HFFc6 (cell line): ENCODE data around the gene ERC2. TPM values are rescaled to one million over a fixed set of nuclear protein-coding genes. Genes with fewer than 3 reads are reported as not detected.

Source experiments
- DNase-seq: peaks from one replicate; pipeline ENCODE4 v3.0.0-alpha.2; 2018
- H3K27ac Mint-ChIP-seq: 2 replicates; pipeline ENCODE4 v1.8.0; 2020; ENCODE audit warnings: mild to moderate bottlenecking, mixed read lengths
- H3K27me3 Mint-ChIP-seq: 2 replicates; pipeline ENCODE4 v1.8.0; 2021; ENCODE audit warnings: mild to moderate bottlenecking, moderate library complexity, mixed read lengths; ENCODE audit not compliant: insufficient read depth
- H3K36me3 Mint-ChIP-seq: 2 replicates; pipeline ENCODE4 v1.8.0; 2021; ENCODE audit warnings: low read depth, mixed read lengths
- H3K4me1 Mint-ChIP-seq: 2 replicates; pipeline ENCODE4 v1.8.0; 2020; ENCODE audit warnings: low read depth, mixed read lengths
- H3K4me3 Mint-ChIP-seq: 2 replicates; pipeline ENCODE4 v1.8.0; 2020; ENCODE audit warnings: mild to moderate bottlenecking, moderate library complexity, mixed read lengths
- H3K9me3 Mint-ChIP-seq: 2 replicates; pipeline ENCODE4 v1.8.0; 2020; ENCODE audit warnings: mild to moderate bottlenecking, mixed read lengths
- total RNA-seq, 6 experiments: library from RNA; stranded (reverse); fragmentation: NEBNext Ultra II Directional; extraction: Animal tissue kit (Norgen Biotek cat#: 25700); gene quantifications; 2 replicates in 1 of 6; 3 replicates in 5 of 6; pipeline ENCODE4 v1.2.3, GENCODE V29; 2021
- TF ChIP-seq, protein P1 (sequence below): fragments of 200-600 bp; sonication (generic); IDR thresholded peaks from 2 replicates; pipeline ENCODE4 v1.5.0; 2021; ENCODE audit warnings: antibody characterized with exemption, mild to moderate bottlenecking

Gene ERC2
- total RNA-seq, 6 experiments from 2014 or later: 0.11 TPM; not detected in 5

GRCh38 chr3:55813268-55814097 lies 654.8 kb downstream of the ERC2 start:
- DNase-seq: no peak
- no peaks in the 10 kb centered on the region for H3K36me3 Mint-ChIP-seq
- H3K27me3 Mint-ChIP-seq: peaks cover 3% of the 10 kb centered on the region; the same call in 1 of the 2 replicates
- no peaks in the 10 kb centered on the region for H3K4me1 Mint-ChIP-seq
- H3K9me3 Mint-ChIP-seq: no peaks in the 10 kb centered on the region
- TF ChIP-seq, protein P1, sequence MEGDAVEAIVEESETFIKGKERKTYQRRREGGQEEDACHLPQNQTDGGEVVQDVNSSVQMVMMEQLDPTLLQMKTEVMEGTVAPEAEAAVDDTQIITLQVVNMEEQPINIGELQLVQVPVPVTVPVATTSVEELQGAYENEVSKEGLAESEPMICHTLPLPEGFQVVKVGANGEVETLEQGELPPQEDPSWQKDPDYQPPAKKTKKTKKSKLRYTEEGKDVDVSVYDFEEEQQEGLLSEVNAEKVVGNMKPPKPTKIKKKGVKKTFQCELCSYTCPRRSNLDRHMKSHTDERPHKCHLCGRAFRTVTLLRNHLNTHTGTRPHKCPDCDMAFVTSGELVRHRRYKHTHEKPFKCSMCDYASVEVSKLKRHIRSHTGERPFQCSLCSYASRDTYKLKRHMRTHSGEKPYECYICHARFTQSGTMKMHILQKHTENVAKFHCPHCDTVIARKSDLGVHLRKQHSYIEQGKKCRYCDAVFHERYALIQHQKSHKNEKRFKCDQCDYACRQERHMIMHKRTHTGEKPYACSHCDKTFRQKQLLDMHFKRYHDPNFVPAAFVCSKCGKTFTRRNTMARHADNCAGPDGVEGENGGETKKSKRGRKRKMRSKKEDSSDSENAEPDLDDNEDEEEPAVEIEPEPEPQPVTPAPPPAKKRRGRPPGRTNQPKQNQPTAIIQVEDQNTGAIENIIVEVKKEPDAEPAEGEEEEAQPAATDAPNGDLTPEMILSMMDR: no peak
- no peak overlapping the region for H3K4me3 Mint-ChIP-seq
- no peak overlapping the region for H3K27ac Mint-ChIP-seq

DNA sequence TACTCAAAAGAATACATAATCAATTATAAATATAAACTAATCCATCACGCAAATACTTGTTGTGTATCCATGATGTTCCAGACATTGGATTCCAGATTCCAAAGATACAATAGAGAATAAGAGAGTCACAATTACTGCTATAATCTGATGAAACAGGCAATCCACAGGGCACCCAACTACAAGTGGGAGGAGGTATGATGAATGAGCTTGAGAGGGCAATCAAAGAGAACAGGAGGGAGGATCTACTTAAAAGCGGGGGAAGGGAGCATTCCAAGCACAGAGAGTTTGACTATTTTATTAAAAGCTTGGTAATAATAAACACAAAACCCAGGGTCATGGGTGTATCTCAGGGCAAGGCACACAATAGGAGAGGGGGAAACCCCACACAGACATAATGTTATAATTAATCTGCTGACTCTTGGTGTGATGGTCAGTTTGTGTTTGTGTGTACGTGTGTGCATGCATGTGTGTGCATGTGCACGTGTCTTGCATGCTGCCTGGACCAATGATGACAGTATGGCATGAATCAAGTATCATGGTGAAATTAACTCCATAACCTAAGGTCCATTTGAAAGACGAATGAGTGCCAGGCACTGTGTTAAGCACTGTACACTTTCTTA lies 655.8 kb downstream of the ERC2 start:
- no peaks in the 10 kb centered on the region for H3K36me3 Mint-ChIP-seq
- TF ChIP-seq, protein P1: no peak
- H3K27ac Mint-ChIP-seq: no peak overlapping the region

GRCh38 chr3:55807210-55807609 lies 661.1 kb downstream of the ERC2 start:
- H3K36me3 Mint-ChIP-seq: no peaks in the 10 kb centered on the region
- 0 out of 2 replicates have a peak, but pooled peaks cover 2% of the 10 kb centered on the region for H3K27me3 Mint-ChIP-seq
- H3K4me1 Mint-ChIP-seq: no peaks in the 10 kb centered on the region
- no peak for DNase-seq
- H3K4me3 Mint-ChIP-seq: no peak overlapping the region
- no peak overlapping the region for H3K27ac Mint-ChIP-seq
- TF ChIP-seq, protein P1: no peak
- 0 out of 2 replicates have a peak, but pooled peaks cover 7% of the 10 kb centered on the region for H3K9me3 Mint-ChIP-seq

More for the DNA sequence above, 655.8 kb downstream of the ERC2 start:
- H3K9me3 Mint-ChIP-seq: no peaks in the 10 kb centered on the region
- DNase-seq: no peak
- no peak overlapping the region for H3K4me3 Mint-ChIP-seq
- no peaks in the 10 kb centered on the region for H3K4me1 Mint-ChIP-seq
- peaks cover 3% of the 10 kb centered on the region; the same call in 1 of the 2 replicates for H3K27me3 Mint-ChIP-seq

- Mint-ChIP-seq H3K27me3 (0 out of 2 replicates have a peak, but pooled peaks cover 2% of the 10 kb centered on the region), H3K4me3 (no peak overlapping the region), H3K4me1 (no peaks in the 10 kb centered on the region), H3K9me3 (0 out of 2 replicates have a peak, but pooled peaks cover 7% of the 10 kb centered on the region), H3K36me3 (no peaks in the 10 kb centered on the region), H3K27ac (no peak overlapping the region)
- TF ChIP-seq, protein P1: no peak
- no peak for DNase-seq
Measured at GRCh38 chr3:55805169-55805568, 663.1 kb downstream of the ERC2 start.

GRCh38 chr3:55804170-55805095 lies 663.8 kb downstream of the ERC2 start:
- TF ChIP-seq, protein P1: no peak
- no peak overlapping the region for H3K27ac Mint-ChIP-seq
- H3K36me3 Mint-ChIP-seq: no peaks in the 10 kb centered on the region
- H3K9me3 Mint-ChIP-seq: 0 out of 2 replicates have a peak, but pooled peaks cover 7% of the 10 kb centered on the region
- H3K27me3 Mint-ChIP-seq: 0 out of 2 replicates have a peak, but pooled peaks cover 2% of the 10 kb centered on the region
- DNase-seq: no peak
- no peaks in the 10 kb centered on the region for H3K4me1 Mint-ChIP-seq
- no peak overlapping the region for H3K4me3 Mint-ChIP-seq
